Liver (tissue), 3 donors: Measurements from ENCODE around the gene ANKRD44.
A peak's percentile ranks its signal among the peaks of the same experiment; 100 is the strongest.

ENCODE experiments used
- FOXA2 ChIP-seq: IDR thresholded peaks from 2 replicates; pipeline ENCODE4 v1.6.1; 2016; ENCODE audit warnings: antibody characterized with exemption
- GABPA ChIP-seq, 2 donors: IDR thresholded peaks in 1 of 2; conservative IDR thresholded peaks in 1 of 2; 2 replicates each; pipeline ENCODE4 v1.6.1; 2016; ENCODE audit warnings: antibody characterized with exemption in 2 of 2, mild to moderate bottlenecking in 1 of 2, moderate library complexity in 1 of 2
- JUND ChIP-seq, 2 donors: IDR thresholded peaks; 2 replicates each; pipeline ENCODE4 v1.6.1; 2016; ENCODE audit warnings: antibody characterized with exemption in 2 of 2
- NR2F2 ChIP-seq: IDR thresholded peaks from 2 replicates; pipeline ENCODE4 v1.6.1; 2016; ENCODE audit warnings: antibody characterized with exemption
- RAD21 ChIP-seq, 2 donors: IDR thresholded peaks; 2 replicates each; pipeline ENCODE4 v1.6.1; 2016; ENCODE audit warnings: antibody characterized with exemption in 2 of 2, mild to moderate bottlenecking in 2 of 2
- RXRA ChIP-seq, 2 donors: IDR thresholded peaks; 2 replicates each; pipeline ENCODE4 v1.6.1; 2017 to 2018; ENCODE audit warnings: antibody characterized with exemption in 2 of 2, mild to moderate bottlenecking in 1 of 2
- SP1 ChIP-seq: IDR thresholded peaks from 2 replicates; pipeline ENCODE4 v1.6.1; 2018; ENCODE audit warnings: antibody characterized with exemption, mild to moderate bottlenecking
- TAF1 ChIP-seq: conservative IDR thresholded peaks from 2 replicates; pipeline ENCODE4 v1.6.1; 2016; ENCODE audit warnings: antibody characterized with exemption, mild to moderate bottlenecking
- YY1 ChIP-seq: IDR thresholded peaks from 2 replicates; pipeline ENCODE4 v1.6.1; 2016; ENCODE audit warnings: antibody characterized with exemption, mild to moderate bottlenecking
- ZBTB33 ChIP-seq: IDR thresholded peaks from 2 replicates; pipeline ENCODE4 v1.6.1; 2016; ENCODE audit warnings: antibody characterized with exemption
- TF ChIP-seq, protein P1 (sequence below): fragments of 150-350 bp; IDR thresholded peaks from 2 replicates; pipeline ENCODE4 v1.5.1; 2017; ENCODE audit warnings: improper control_type of control experiment, low read depth, low read length; ENCODE audit not compliant: missing input control
- TF ChIP-seq, protein P2 (sequence below): IDR thresholded peaks from 2 replicates; pipeline ENCODE4 v1.6.1; 2016; ENCODE audit warnings: antibody characterized with exemption
- TF ChIP-seq, protein P3 (sequence below): IDR thresholded peaks from 2 replicates; pipeline ENCODE4 v1.6.1; 2016; ENCODE audit warnings: antibody characterized with exemption, mild to moderate bottlenecking
- TF ChIP-seq, protein P4 (sequence below): IDR thresholded peaks from 2 replicates; pipeline ENCODE4 v1.6.1; 2016; ENCODE audit warnings: antibody characterized with exemption
- donor health status: healthy.
- donor health status: healthy.

- TF ChIP-seq, protein P1, sequence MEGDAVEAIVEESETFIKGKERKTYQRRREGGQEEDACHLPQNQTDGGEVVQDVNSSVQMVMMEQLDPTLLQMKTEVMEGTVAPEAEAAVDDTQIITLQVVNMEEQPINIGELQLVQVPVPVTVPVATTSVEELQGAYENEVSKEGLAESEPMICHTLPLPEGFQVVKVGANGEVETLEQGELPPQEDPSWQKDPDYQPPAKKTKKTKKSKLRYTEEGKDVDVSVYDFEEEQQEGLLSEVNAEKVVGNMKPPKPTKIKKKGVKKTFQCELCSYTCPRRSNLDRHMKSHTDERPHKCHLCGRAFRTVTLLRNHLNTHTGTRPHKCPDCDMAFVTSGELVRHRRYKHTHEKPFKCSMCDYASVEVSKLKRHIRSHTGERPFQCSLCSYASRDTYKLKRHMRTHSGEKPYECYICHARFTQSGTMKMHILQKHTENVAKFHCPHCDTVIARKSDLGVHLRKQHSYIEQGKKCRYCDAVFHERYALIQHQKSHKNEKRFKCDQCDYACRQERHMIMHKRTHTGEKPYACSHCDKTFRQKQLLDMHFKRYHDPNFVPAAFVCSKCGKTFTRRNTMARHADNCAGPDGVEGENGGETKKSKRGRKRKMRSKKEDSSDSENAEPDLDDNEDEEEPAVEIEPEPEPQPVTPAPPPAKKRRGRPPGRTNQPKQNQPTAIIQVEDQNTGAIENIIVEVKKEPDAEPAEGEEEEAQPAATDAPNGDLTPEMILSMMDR = no peak
- TF ChIP-seq, protein P2, sequence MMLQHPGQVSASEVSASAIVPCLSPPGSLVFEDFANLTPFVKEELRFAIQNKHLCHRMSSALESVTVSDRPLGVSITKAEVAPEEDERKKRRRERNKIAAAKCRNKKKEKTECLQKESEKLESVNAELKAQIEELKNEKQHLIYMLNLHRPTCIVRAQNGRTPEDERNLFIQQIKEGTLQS = no peak
- TF ChIP-seq TAF1 (no peak), JUND (IDR thresholded peaks at IDR 0.05) (no peak), GABPA (IDR thresholded peaks at IDR 0.05 in 1 of 2, conservative IDR thresholded peaks at IDR 0.05 in 1 of 2) (no peak), SP1 (no peak), RXRA (IDR thresholded peaks at IDR 0.05) (no peak), RAD21 (IDR thresholded peaks at IDR 0.05) (peak in 1 of 2 donors; percentile 20), ZBTB33 (no peak), NR2F2 (no peak), YY1 (no peak), FOXA2 (no peak)
- TF ChIP-seq, protein P3, sequence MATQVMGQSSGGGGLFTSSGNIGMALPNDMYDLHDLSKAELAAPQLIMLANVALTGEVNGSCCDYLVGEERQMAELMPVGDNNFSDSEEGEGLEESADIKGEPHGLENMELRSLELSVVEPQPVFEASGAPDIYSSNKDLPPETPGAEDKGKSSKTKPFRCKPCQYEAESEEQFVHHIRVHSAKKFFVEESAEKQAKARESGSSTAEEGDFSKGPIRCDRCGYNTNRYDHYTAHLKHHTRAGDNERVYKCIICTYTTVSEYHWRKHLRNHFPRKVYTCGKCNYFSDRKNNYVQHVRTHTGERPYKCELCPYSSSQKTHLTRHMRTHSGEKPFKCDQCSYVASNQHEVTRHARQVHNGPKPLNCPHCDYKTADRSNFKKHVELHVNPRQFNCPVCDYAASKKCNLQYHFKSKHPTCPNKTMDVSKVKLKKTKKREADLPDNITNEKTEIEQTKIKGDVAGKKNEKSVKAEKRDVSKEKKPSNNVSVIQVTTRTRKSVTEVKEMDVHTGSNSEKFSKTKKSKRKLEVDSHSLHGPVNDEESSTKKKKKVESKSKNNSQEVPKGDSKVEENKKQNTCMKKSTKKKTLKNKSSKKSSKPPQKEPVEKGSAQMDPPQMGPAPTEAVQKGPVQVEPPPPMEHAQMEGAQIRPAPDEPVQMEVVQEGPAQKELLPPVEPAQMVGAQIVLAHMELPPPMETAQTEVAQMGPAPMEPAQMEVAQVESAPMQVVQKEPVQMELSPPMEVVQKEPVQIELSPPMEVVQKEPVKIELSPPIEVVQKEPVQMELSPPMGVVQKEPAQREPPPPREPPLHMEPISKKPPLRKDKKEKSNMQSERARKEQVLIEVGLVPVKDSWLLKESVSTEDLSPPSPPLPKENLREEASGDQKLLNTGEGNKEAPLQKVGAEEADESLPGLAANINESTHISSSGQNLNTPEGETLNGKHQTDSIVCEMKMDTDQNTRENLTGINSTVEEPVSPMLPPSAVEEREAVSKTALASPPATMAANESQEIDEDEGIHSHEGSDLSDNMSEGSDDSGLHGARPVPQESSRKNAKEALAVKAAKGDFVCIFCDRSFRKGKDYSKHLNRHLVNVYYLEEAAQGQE = no peak
- TF ChIP-seq, protein P4, sequence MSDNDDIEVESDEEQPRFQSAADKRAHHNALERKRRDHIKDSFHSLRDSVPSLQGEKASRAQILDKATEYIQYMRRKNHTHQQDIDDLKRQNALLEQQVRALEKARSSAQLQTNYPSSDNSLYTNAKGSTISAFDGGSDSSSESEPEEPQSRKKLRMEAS = no peak
These were observed 55.0 kb downstream of the ANKRD44 start for GRCh38 chr2:197255543-197255942.
